HEK293 (cell line): Measurements from ENCODE around the gene PRELID3B.

Experiments used
- RBAK ChIP-seq: fragments of 450-650 bp; formaldehyde crosslinking; IDR thresholded peaks from 2 replicates; pipeline ENCODE4 v1.5.1; 2016; ENCODE audit warnings: missing biosample characterization, missing genetic modification characterization
- REPIN1 ChIP-seq: fragments of 450-650 bp; formaldehyde crosslinking; IDR thresholded peaks from 2 replicates; pipeline ENCODE4 v1.5.1; 2017; ENCODE audit warnings: missing biosample characterization, missing genetic modification characterization, low read depth

GRCh38 chr20:59030911-59031563 is 11.5 kb downstream of the PRELID3B start:
- no peak for TF ChIP-seq RBAK (tag by site-specific recombination)
- no peak for TF ChIP-seq REPIN1 (tag by site-specific recombination)
